ENCODE results near the gene ARPC4.

- TF ChIP-seq, protein P1, sequence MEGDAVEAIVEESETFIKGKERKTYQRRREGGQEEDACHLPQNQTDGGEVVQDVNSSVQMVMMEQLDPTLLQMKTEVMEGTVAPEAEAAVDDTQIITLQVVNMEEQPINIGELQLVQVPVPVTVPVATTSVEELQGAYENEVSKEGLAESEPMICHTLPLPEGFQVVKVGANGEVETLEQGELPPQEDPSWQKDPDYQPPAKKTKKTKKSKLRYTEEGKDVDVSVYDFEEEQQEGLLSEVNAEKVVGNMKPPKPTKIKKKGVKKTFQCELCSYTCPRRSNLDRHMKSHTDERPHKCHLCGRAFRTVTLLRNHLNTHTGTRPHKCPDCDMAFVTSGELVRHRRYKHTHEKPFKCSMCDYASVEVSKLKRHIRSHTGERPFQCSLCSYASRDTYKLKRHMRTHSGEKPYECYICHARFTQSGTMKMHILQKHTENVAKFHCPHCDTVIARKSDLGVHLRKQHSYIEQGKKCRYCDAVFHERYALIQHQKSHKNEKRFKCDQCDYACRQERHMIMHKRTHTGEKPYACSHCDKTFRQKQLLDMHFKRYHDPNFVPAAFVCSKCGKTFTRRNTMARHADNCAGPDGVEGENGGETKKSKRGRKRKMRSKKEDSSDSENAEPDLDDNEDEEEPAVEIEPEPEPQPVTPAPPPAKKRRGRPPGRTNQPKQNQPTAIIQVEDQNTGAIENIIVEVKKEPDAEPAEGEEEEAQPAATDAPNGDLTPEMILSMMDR (IDR thresholded peaks at IDR 0.05; ENCODE audit: low read length): no peak
- no peak for TF ChIP-seq EZH2phosphoT487 (IDR thresholded peaks at IDR 0.05; ENCODE audit: low read length)
- TF ChIP-seq EZH2 (optimal IDR thresholded peaks at IDR 0.05; ENCODE audit: low read depth, low read length): no peak
Measured at GRCh38 chr3:9852528-9852927, 59.6 kb downstream of the ARPC4 start.

Measured in MM.1S (cell line).